PC-9 (cell line): ENCODE results near the gene C16orf86. TPM values are rescaled to one million over a fixed set of nuclear protein-coding genes. Genes with fewer than 3 reads are reported as not detected.

Source experiments
- BruUV-seq: library from RNA; stranded (reverse); fragments of 400-500 nt; replicated peaks from 2 replicates; lab custom pipeline; 2021; lab: Mats Ljungman, UMichigan
- CTCF ChIA-PET: fragments of 300-600 bp; sonication (Branson Sonifier 250); formaldehyde crosslinking; loops from one replicate; lab custom pipeline; 2022; ENCODE audit warnings: antibody characterized with exemption; lab: Charles Lee
- POLR2A ChIA-PET: fragments of 300-600 bp; sonication (Branson Sonifier 250); formaldehyde crosslinking; loops from one replicate; lab custom pipeline; 2022; ENCODE audit warnings: antibody characterized with exemption; ENCODE audit not compliant: unreplicated experiment; lab: Charles Lee
- DNase-seq, 2 experiments: peaks; one replicate each; pipeline versions ENCODE4 v3.0.0 to v3.0.0-alpha.2; 2015 to 2022; ENCODE audit warnings: mixed read lengths in 1 of 2
- H2AFZ ChIP-seq: fragments of 200-600 bp; sonication (generic); 2 replicates; pipeline ENCODE4 v1.8.1; 2017; ENCODE audit warnings: antibody characterized with exemption
- H3F3A ChIP-seq: fragments of 200-600 bp; sonication (generic); 2 replicates; pipeline ENCODE4 v1.8.1; 2017; ENCODE audit warnings: antibody characterized with exemption, mild to moderate bottlenecking, low read depth; ENCODE audit not compliant: insufficient read depth
- H3K27ac ChIP-seq: fragments of 200-600 bp; sonication (generic); 2 replicates; pipeline ENCODE4 v1.6.1; 2016; ENCODE audit warnings: mixed run types
- H3K27me3 ChIP-seq: fragments of 200-600 bp; sonication (generic); 2 replicates; pipeline ENCODE4 v1.6.1; 2016; ENCODE audit warnings: low read depth, mixed run types; ENCODE audit not compliant: insufficient read depth
- H3K36me3 ChIP-seq: fragments of 200-600 bp; sonication (generic); 2 replicates; pipeline ENCODE4 v1.6.1; 2016; ENCODE audit warnings: low read depth, mixed run types
- H3K4me1 ChIP-seq: fragments of 200-600 bp; sonication (generic); replicated peaks from 2 replicates; pipeline ENCODE4 v1.6.1; 2016; ENCODE audit warnings: mixed run types; ENCODE audit not compliant: insufficient read depth
- H3K4me2 ChIP-seq: fragments of 200-600 bp; sonication (generic); 2 replicates; pipeline ENCODE4 v1.6.1; 2017; ENCODE audit warnings: mixed run types
- H3K4me3 ChIP-seq: fragments of 200-600 bp; sonication (generic); 2 replicates; pipeline ENCODE4 v1.6.1; 2016; ENCODE audit warnings: mixed run types
- H3K79me2 ChIP-seq: fragments of 200-600 bp; sonication (generic); 2 replicates; pipeline ENCODE4 v1.6.1; 2017; ENCODE audit warnings: low read depth, mixed run types
- H3K9me2 ChIP-seq: fragments of 200-600 bp; sonication (generic); 2 replicates; pipeline ENCODE4 v1.8.1; 2017; ENCODE audit warnings: mild to moderate bottlenecking; ENCODE audit not compliant: insufficient read depth
- H3K9me3 ChIP-seq: fragments of 200-600 bp; sonication (generic); 2 replicates; pipeline ENCODE4 v1.8.1; 2016; ENCODE audit warnings: low read depth; ENCODE audit not compliant: insufficient read depth
- H4K20me1 ChIP-seq: fragments of 200-600 bp; sonication (generic); 2 replicates; pipeline ENCODE4 v1.8.1; 2017; ENCODE audit not compliant: insufficient read depth
- EZH2 ChIP-seq: fragments of 200-600 bp; sonication (generic); IDR thresholded peaks from 2 replicates; pipeline ENCODE4 v1.8.0; 2017; ENCODE audit warnings: antibody characterized with exemption, low read depth
- intact Hi-C: fragments of 100-400 bp; cut with micrococcal nuclease; formaldehyde crosslinking; loops from one replicate; pipeline ENCODE4 v1.10.0; 2022; ENCODE audit not compliant: unreplicated experiment
- total RNA-seq: library from RNA; stranded (reverse); gene quantifications from 2 replicates; pipeline ENCODE4 v1.2.3, GENCODE V29; 2021
- TF ChIP-seq, protein P1 (sequence below): fragments of 200-600 bp; sonication (generic); conservative IDR thresholded peaks from 2 replicates; pipeline ENCODE4 v1.6.1; 2017; ENCODE audit warnings: mixed run types, antibody characterized with exemption, mild to moderate bottlenecking, moderate library complexity

C16orf86 gene
- total RNA-seq, 1 experiment from 2014 or later = 0.46 TPM

DNA sequence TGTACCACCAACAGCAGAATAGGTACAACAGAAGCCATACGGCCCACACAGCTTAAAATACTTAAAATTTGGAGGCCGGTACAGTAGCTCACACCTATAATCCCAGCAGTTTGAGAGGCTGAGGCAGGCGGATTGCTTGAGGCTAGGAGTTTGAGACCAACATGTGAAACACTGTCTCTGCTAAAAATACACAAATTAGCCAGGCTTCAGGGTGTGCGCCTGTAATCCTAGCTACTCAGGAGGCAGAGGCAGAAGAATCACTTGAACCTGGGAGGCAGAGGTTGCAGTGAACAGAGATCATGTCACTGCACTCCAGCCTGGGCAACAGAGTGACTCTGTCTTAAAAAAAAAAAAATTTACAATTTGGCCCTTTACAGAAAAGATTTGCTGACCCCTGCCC lies 35.5 kb downstream of the C16orf86 start:
- TF ChIP-seq EZH2 = no peak
- TF ChIP-seq, protein P1, sequence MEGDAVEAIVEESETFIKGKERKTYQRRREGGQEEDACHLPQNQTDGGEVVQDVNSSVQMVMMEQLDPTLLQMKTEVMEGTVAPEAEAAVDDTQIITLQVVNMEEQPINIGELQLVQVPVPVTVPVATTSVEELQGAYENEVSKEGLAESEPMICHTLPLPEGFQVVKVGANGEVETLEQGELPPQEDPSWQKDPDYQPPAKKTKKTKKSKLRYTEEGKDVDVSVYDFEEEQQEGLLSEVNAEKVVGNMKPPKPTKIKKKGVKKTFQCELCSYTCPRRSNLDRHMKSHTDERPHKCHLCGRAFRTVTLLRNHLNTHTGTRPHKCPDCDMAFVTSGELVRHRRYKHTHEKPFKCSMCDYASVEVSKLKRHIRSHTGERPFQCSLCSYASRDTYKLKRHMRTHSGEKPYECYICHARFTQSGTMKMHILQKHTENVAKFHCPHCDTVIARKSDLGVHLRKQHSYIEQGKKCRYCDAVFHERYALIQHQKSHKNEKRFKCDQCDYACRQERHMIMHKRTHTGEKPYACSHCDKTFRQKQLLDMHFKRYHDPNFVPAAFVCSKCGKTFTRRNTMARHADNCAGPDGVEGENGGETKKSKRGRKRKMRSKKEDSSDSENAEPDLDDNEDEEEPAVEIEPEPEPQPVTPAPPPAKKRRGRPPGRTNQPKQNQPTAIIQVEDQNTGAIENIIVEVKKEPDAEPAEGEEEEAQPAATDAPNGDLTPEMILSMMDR = no peak
- Histone ChIP-seq H3K27me3 (no peaks in the 10 kb centered on the region), H3K27ac (no peak overlapping the region), H4K20me1 (no peaks in the 10 kb centered on the region), H3K4me3 (no peak overlapping the region), H3K9me3 (0 out of 2 replicates have a peak, but pooled peaks cover 8% of the 10 kb centered on the region), H2AFZ (no peak overlapping the region), H3K36me3 (no peaks in the 10 kb centered on the region), H3K79me2 (peaks cover 31% of the 10 kb centered on the region), H3K4me1 (peaks cover 14% of the 10 kb centered on the region), H3K9me2 (no peaks in the 10 kb centered on the region), H3F3A (peaks cover 16% of the 10 kb centered on the region; the same call in 1 of the 2 replicates), H3K4me2 (no peak overlapping the region)
- intact Hi-C loops = no loop called here
- ChIA-PET CTCF (no interaction called here), POLR2A (no interaction called here)
- no peak for DNase-seq
- BruUV-seq = no TSS peak

DNA sequence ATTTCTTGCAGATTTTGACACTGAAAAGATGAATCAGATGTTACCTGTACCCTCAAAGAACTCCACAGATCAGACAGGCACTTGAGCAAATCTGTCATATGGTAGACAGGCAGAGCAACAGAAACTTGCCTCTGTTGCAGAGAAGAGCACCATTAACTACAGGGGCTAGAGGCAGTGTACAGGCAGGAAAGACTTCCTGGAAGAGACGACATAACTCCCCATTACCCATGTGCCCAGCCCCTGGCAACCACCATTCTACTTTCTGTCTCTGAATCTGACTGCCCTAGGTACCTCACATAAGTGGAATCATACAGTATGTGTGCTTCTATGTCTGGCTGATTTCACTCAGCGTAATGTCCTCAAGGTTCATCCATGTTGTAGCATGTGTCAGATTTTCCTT lies 37.0 kb downstream of the C16orf86 start:
- Histone ChIP-seq H3K4me2 (no peak overlapping the region), H3K36me3 (no peaks in the 10 kb centered on the region), H3K9me2 (no peaks in the 10 kb centered on the region), H3K9me3 (0 out of 2 replicates have a peak, but pooled peaks cover 8% of the 10 kb centered on the region), H3K27ac (no peak overlapping the region), H3K27me3 (no peaks in the 10 kb centered on the region), H3K79me2 (peaks cover 30% of the 10 kb centered on the region), H3F3A (peaks cover 8% of the 10 kb centered on the region; the same call in 1 of the 2 replicates), H4K20me1 (no peaks in the 10 kb centered on the region), H3K4me3 (no peak overlapping the region), H3K4me1 (no peaks in the 10 kb centered on the region), H2AFZ (no peak overlapping the region)
- no peak for TF ChIP-seq EZH2
- DNase-seq = no peak
- CTCF ChIA-PET = no interaction called here
- intact Hi-C loops = no loop called here
- no TSS peak for BruUV-seq
- POLR2A ChIA-PET = interaction anchor here (0.6 kb wide), 1 partner anchor 73 kb away, joined by 3 read pairs; no protein-coding TSS in a partner anchor

DNA sequence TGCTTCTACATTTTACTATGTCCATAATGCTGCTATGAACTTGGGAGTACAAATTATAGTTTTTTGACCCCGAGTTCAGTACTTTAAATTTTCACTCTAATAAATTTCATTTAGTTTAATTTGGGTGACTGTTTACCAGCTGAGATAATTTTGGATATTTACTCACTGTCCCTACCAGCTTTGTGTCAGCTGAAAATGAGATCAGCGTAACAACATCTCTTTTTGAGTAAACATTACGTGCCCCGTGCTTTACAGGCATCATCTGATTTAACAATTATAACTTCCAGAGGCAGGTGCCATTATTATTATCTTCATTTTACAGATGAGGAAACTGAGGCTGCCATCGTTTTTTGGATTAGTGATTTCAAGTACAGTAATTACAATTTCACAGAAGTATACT lies 37.5 kb downstream of the C16orf86 start:
- no peaks in the 10 kb centered on the region for H3K27me3 ChIP-seq
- TF ChIP-seq, protein P1 = no peak
- no peak for TF ChIP-seq EZH2
- H3K27ac ChIP-seq = no peak overlapping the region
- H3F3A ChIP-seq = 0 out of 2 replicates have a peak, but pooled peaks cover 8% of the 10 kb centered on the region
- H3K4me1 ChIP-seq = no peaks in the 10 kb centered on the region
- no peak overlapping the region for H3K4me3 ChIP-seq
- 0 out of 2 replicates have a peak, but pooled peaks cover 5% of the 10 kb centered on the region for H4K20me1 ChIP-seq
- H3K79me2 ChIP-seq = peaks cover 26% of the 10 kb centered on the region
- intact Hi-C loops = no loop called here
- CTCF ChIA-PET = no interaction called here
- no peak overlapping the region for H3K4me2 ChIP-seq
- H2AFZ ChIP-seq = no peak overlapping the region
- POLR2A ChIA-PET = interaction anchor here (0.6 kb wide), 1 partner anchor 73 kb away, joined by 3 read pairs; no protein-coding TSS in a partner anchor
- H3K9me3 ChIP-seq = 0 out of 2 replicates have a peak, but pooled peaks cover 8% of the 10 kb centered on the region
- no TSS peak for BruUV-seq
- DNase-seq = no peak
- no peaks in the 10 kb centered on the region for H3K36me3 ChIP-seq
- H3K9me2 ChIP-seq = no peaks in the 10 kb centered on the region
